MM.1S (cell line): Measurements from ENCODE around the gene TMEM168.

Source experiments
- EZH2phosphoT487 ChIP-seq: fragments of 300-600 bp; sonication (generic); IDR thresholded peaks from 2 replicates; pipeline ENCODE4 v1.6.1; 2018; ENCODE audit warnings: antibody characterized with exemption, low read length
- TF ChIP-seq, protein P1 (sequence below): fragments of 300-600 bp; sonication (generic); IDR thresholded peaks from 2 replicates; pipeline ENCODE4 v1.5.1; 2016; ENCODE audit warnings: antibody characterized with exemption, low read length, mixed read lengths

GRCh38 chr7:112714917-112715316, 75.3 kb downstream of the TMEM168 start:
- TF ChIP-seq, protein P1, sequence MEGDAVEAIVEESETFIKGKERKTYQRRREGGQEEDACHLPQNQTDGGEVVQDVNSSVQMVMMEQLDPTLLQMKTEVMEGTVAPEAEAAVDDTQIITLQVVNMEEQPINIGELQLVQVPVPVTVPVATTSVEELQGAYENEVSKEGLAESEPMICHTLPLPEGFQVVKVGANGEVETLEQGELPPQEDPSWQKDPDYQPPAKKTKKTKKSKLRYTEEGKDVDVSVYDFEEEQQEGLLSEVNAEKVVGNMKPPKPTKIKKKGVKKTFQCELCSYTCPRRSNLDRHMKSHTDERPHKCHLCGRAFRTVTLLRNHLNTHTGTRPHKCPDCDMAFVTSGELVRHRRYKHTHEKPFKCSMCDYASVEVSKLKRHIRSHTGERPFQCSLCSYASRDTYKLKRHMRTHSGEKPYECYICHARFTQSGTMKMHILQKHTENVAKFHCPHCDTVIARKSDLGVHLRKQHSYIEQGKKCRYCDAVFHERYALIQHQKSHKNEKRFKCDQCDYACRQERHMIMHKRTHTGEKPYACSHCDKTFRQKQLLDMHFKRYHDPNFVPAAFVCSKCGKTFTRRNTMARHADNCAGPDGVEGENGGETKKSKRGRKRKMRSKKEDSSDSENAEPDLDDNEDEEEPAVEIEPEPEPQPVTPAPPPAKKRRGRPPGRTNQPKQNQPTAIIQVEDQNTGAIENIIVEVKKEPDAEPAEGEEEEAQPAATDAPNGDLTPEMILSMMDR: no peak
- no peak for TF ChIP-seq EZH2phosphoT487
